ENCODE measurements around the gene NQO2.
"Not testable (repeated sequence)": the region's sequence is repeated elsewhere in the genome, so short reads cannot be mapped to it uniquely, and the experiment has no call there.

The NQO2 gene

DNA sequence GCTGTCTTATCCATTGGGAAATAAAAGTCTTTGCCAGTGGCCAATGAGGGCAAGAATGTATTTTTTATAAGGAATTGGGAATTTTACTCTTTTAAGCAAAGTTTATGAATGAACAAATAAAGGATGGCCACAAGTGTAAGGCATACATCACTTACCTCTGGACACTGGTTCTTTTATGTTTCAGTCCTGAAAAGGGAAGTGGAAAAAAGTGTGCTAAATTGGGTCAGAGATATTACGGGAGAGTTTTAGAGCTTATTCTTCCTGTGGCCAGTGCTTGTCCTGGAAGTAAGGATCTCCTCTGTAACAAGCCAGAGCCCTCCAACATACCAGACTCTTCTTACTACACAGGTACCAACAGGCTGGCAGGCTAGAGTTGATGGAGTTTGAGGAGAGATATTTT lies 46.1 kb downstream of the NQO2 start:
- no peak for FAIRE-seq
- no peak for DNase-seq (ENCODE audit: insufficient read length, low spot score)
- no peak for TF ChIP-seq POLR2AphosphoS5 (IDR thresholded peaks at IDR 0.05; ENCODE audit: low read depth, low read length)
- TF ChIP-seq SPI1 (IDR thresholded peaks at IDR 0.05; ENCODE audit: low read depth, low read length) = peak; percentile 36

DNA sequence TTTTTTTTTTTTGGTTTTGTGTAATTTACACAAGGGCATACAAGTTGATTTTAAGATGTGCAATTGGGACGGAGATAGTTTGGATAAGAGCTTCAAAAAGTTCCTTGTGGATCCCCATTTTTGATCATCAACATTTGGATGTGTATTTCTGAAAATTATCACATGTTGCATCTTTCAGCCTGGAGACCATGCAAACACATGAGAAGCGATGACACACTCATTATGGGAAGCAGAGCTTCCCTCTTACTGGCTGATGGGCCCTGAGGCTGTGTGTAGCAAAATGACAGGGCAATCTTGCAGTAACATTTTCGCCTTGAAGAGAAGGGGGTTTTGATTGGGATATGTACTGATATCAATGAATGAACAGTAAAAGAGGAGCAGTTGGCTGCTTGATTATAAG lies 46.6 kb downstream of the NQO2 start:
- TF ChIP-seq SPI1 (IDR thresholded peaks at IDR 0.05; ENCODE audit: low read depth, low read length) = no peak
- TF ChIP-seq POU2F2 (IDR thresholded peaks at IDR 0.05; ENCODE audit: low read depth, low read length) = no peak
- TF ChIP-seq PAX5 (IDR thresholded peaks at IDR 0.05; ENCODE audit: insufficient read depth, low read length, severe bottlenecking) = no peak
- no peak for TF ChIP-seq POLR2AphosphoS5 (IDR thresholded peaks at IDR 0.05; ENCODE audit: low read depth, low read length)
- no peak for TF ChIP-seq POLR2A (IDR thresholded peaks at IDR 0.05; ENCODE audit: low read depth, low read length)
- no peak for TF ChIP-seq TAF1 (IDR thresholded peaks at IDR 0.05; ENCODE audit: low read depth, low read length)
- DNase-seq (ENCODE audit: insufficient read length, low spot score) = no peak

DNA sequence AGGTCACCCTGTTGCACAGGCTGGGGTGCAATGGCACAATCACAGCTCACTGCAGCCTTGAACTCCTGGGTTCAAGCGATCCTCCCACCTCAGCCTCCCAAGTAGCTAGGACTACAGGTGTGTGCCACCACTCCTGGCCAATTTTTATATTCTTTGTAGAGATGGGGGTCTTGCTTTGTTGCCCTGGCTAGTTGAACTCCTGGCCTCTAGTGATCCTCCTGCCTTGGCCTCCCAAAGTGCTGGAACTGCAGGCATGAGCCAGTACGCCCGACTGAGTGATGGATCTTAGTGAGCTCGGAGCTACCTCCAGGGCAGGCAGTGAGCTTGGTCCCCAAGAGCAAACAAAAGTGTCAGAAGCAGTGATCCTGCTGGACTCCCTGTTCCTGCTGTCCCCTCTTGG lies 48.3 kb downstream of the NQO2 start:
- not testable (repeated sequence) for DNase-seq (ENCODE audit: insufficient read length, low spot score); FAIRE-seq

More for the DNA sequence above, 46.6 kb downstream of the NQO2 start:
- no peak for FAIRE-seq

DNA sequence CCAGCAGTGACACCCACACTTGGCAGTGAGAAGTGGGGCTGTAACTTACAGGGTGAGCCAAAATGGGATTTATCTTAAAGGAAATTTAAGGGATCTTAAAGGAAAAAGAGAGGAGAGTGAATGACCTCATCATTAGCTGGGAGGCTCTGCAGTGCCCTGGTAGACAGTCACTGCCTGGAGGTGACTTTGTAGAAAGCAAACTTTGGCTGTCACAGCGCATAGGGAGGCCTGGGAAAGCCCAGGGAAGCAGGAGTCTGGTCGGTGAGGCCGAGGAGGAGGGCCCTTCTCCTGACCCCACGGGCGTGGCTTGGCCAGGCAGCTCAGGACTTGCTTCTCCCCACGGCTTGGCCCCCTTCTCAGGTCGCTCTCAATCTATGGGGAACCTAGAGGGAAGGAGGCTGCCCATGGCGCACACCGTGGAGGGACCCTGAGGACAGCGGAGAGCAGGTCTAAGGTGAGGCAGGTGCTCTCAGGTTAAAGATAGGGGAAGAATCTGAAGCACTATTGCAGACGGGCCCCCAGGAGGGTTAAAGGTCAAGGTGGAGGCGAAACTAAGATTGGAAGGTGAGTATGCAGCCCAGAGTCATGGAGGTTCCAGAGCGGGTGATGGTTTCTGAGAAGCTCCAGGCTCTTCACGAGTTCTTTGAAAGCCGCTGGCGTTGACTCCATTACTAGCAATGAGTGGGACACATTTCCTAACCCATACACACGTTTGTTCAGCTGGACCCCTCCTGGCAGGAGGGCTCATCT lies 53.0 kb downstream of the NQO2 start:
- FAIRE-seq (no peak), DNase-seq (ENCODE audit: insufficient read length, low spot score) (no peak)
- TF ChIP-seq TAF1 (IDR thresholded peaks at IDR 0.05; ENCODE audit: low read depth, low read length) (no peak), POLR2AphosphoS5 (IDR thresholded peaks at IDR 0.05; ENCODE audit: low read depth, low read length) (no peak)

DNA sequence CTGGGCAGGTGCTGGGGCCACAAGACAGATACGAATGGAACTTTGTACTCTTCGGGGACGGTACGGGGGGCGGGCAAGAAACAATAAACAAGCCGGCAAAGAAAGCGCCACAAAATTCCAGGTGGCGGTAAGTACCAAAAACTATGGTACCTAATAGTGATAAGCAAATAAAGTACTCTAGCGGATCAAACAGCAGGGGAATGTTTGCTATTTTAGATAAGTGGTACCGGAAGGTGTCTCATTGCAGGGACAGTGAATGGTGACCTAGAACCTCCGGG lies 53.5 kb downstream of the NQO2 start:
- FAIRE-seq = no peak

DNA sequence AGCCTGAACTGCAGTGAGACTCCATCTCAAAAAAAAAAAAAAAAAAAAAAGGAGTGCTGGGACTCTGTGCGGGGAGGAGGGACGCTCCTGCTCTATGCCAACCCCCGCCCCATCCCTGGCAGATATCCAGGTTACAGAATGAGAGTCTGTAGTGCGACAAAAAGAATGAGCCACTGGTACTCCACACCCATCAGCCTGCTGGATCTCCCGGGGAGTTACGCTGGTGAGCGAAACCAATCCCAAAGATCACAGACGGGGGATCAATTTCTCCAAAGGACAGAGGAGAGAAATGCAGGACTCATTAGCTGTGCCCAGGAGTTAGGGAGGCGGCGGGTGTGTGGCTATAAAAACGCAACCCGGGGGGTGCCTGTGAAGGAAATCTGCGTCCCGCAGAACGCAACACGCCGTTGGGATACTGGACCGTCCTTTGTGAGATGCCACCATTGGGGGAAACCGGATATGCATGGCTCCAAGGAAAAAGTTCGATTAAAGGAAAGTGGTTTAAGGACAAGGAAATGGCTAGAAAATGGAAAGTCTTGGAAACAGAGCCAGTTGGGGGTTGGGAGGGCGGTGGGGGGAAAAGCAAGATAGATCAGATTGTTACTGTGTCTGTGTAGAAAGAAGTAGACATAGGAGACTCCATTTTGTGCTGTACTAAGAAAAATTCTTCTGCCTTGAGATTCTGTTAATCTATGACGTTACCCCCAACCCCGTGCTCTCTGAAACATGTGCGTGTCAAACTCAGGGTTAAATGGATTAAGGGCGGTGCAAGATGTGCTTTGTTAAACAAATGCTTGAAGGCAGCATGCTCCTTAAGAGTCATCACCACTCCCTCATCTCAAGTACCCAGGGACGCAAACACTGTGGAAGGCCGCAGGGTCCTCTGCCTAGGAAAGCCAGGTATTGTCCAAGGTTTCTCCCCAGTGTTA lies 54.8 kb downstream of the NQO2 start:
- not testable (repeated sequence) for DNase-seq (ENCODE audit: insufficient read length, low spot score); FAIRE-seq

More for the DNA sequence above, 53.5 kb downstream of the NQO2 start:
- no peak for DNase-seq (ENCODE audit: insufficient read length, low spot score)
- TF ChIP-seq POU2F2 (IDR thresholded peaks at IDR 0.05; ENCODE audit: low read depth, low read length) (no peak), POLR2A (IDR thresholded peaks at IDR 0.05; ENCODE audit: low read depth, low read length) (no peak), TAF1 (IDR thresholded peaks at IDR 0.05; ENCODE audit: low read depth, low read length) (no peak), POLR2AphosphoS5 (IDR thresholded peaks at IDR 0.05; ENCODE audit: low read depth, low read length) (no peak), PAX5 (IDR thresholded peaks at IDR 0.05; ENCODE audit: insufficient read depth, low read length, severe bottlenecking) (no peak), SPI1 (IDR thresholded peaks at IDR 0.05; ENCODE audit: low read depth, low read length) (no peak)

DNA sequence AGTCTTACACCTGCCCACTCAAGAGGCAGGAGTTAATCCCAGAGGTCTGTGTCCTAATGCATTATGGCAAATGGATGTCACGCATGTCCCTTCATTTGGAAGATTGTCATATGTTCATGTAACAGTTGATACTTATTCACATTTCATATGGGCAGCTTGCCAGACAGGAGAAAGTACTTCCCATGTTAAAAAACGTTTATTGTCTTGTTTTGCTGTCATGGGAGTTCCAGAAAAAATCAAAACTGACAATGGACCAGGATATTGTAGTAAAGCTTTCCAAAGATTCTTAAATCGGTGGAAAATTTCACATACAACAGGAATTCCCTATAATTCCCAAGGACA lies 55.4 kb downstream of the NQO2 start:
- FAIRE-seq; DNase-seq (ENCODE audit: insufficient read length, low spot score): not testable (repeated sequence)

DNA sequence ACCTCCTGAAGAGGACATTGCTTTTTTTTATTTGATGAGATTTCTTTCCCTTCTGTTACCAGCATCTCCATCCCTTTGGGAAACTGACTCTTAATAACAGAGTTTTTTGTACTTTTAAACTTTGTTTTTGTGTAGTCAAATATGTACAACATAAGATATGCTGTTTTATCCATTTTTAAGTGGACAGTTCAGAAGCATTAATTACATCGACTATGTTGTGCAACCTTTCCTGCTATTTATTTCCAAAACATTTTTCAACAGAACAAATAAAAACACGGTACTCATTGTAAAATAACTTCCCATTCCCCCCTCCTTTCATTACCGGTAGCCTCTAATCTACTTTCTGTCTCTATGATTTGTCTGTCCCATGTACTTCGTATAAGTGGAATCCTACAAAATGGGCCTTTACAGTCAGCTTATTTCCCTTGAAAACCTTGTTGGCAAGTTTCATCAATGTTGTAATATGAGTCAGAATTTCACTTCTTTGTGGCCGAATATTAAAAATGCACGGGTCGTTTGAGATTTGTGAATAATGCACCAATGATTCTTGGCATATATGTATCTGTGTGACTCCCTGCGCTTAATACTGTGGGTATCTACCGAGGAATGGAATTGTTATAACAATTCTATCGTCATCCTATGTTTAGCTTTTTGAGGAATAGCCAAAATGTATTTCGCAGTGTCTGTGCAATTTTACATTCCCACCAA lies 57.5 kb downstream of the NQO2 start:
- no peak for FAIRE-seq
- no peak for TF ChIP-seq PAX5 (IDR thresholded peaks at IDR 0.05; ENCODE audit: insufficient read depth, low read length, severe bottlenecking)
- TF ChIP-seq POLR2AphosphoS5 (IDR thresholded peaks at IDR 0.05; ENCODE audit: low read depth, low read length) = no peak
- DNase-seq (ENCODE audit: insufficient read length, low spot score) = no peak

DNA sequence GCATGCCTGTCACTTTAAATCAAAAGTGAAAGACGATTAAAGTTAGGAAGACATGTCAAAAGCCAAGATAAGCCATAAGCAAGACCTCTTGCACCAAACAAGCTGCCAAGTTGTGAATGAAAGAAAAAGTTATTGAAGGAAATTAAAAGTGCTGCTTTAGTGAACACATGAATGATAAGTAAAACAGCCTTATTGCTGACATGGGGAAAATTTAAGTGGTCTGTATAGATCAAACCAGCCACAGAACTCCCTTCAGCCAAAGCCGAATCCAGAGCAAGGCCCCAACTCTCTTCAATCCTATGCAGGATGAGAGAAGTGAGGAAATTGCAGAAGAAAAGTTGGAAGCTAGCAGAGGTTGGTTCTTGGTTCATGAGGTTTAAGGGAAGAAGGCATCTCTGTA lies 59.3 kb downstream of the NQO2 start:
- FAIRE-seq = no peak
- no peak for DNase-seq (ENCODE audit: insufficient read length, low spot score)
- TF ChIP-seq TAF1 (IDR thresholded peaks at IDR 0.05; ENCODE audit: low read depth, low read length) (no peak), SPI1 (IDR thresholded peaks at IDR 0.05; ENCODE audit: low read depth, low read length) (no peak), PAX5 (IDR thresholded peaks at IDR 0.05; ENCODE audit: insufficient read depth, low read length, severe bottlenecking) (no peak), POLR2A (IDR thresholded peaks at IDR 0.05; ENCODE audit: low read depth, low read length) (no peak), POLR2AphosphoS5 (IDR thresholded peaks at IDR 0.05; ENCODE audit: low read depth, low read length) (no peak), POU2F2 (IDR thresholded peaks at IDR 0.05; ENCODE audit: low read depth, low read length) (no peak)

DNA sequence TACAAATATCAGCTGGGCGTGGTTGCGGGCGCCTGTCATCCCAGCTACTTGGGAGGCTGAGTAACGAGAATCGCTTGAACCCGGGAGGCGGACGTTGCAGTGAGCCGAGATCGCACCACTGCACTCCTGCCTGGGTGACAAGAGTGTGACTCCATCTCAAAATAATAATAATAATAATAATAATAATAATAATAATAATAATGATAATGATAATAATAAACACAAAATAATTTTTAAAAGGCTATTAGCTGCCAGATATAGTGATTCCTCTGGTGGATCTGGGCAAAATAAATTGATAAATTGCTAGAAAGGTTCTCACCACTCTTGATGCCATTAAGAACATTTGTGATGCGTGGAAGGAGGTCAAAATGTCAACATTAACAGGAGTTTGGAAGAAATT lies 60.4 kb downstream of the NQO2 start:
- DNase-seq (ENCODE audit: insufficient read length, low spot score); FAIRE-seq: not testable (repeated sequence)

DNA sequence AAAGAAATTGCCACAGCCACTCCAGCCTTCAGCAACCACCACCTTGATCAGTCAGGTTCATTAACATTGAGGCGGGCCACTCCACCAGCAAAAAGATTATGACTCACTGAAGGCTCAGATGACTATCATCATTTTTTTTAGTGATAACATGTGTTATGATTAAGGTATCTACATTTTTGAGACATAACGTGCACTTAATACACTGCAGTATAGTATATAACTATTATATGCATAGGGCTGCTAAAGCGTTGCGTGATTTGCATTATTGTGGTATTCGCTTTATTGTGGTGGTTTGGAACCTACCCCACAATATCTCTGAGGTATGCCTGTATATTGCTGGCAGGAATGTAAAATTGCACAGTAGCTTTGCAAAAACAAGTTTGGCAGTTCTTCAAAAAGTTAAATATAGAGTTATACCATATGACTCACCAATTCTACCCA lies 61.8 kb downstream of the NQO2 start:
- FAIRE-seq = no peak
- no peak for DNase-seq (ENCODE audit: insufficient read length, low spot score)
- no peak for TF ChIP-seq POU2F2 (IDR thresholded peaks at IDR 0.05; ENCODE audit: low read depth, low read length)
- no peak for TF ChIP-seq TAF1 (IDR thresholded peaks at IDR 0.05; ENCODE audit: low read depth, low read length)
- TF ChIP-seq POLR2A (IDR thresholded peaks at IDR 0.05; ENCODE audit: low read depth, low read length) = no peak
- TF ChIP-seq POLR2AphosphoS5 (IDR thresholded peaks at IDR 0.05; ENCODE audit: low read depth, low read length) = no peak
- no peak for TF ChIP-seq SPI1 (IDR thresholded peaks at IDR 0.05; ENCODE audit: low read depth, low read length)
- TF ChIP-seq PAX5 (IDR thresholded peaks at IDR 0.05; ENCODE audit: insufficient read depth, low read length, severe bottlenecking) = no peak

DNA sequence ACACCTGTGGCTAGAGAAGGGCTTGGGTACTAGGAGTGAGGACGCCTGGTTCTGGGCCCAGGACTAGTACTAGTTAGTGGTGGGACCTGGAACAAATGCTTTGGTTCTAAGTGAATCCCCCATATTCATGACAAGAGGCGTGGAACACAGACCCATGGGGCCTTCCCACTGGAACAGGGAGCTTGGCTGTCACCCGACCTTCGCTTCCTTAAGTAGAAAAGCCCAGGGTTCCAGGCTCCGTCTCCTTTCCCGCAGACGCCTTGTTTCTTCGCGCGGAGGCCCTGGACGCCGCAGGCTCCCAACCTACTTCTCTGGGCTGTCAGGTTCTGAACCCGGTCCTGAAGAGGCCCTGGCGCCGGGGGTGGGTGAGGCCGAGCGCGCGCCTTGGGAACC lies 63.6 kb downstream of the NQO2 start:
- DNase-seq (ENCODE audit: insufficient read length, low spot score); FAIRE-seq: not testable (repeated sequence)
